HPDE6-E6E7 (cell line): ENCODE data around the gene TUT7.
"Not testable (repeated sequence)": the region's sequence is repeated elsewhere in the genome, so short reads cannot be mapped to it uniquely, and the experiment has no call there.

ENCODE experiments used
- DNase-seq: peaks from one replicate; pipeline ENCODE4 v3.0.0; 2011; ENCODE audit warnings: missing footprints; ENCODE audit errors: extremely low spot score

TUT7 gene, protein sequence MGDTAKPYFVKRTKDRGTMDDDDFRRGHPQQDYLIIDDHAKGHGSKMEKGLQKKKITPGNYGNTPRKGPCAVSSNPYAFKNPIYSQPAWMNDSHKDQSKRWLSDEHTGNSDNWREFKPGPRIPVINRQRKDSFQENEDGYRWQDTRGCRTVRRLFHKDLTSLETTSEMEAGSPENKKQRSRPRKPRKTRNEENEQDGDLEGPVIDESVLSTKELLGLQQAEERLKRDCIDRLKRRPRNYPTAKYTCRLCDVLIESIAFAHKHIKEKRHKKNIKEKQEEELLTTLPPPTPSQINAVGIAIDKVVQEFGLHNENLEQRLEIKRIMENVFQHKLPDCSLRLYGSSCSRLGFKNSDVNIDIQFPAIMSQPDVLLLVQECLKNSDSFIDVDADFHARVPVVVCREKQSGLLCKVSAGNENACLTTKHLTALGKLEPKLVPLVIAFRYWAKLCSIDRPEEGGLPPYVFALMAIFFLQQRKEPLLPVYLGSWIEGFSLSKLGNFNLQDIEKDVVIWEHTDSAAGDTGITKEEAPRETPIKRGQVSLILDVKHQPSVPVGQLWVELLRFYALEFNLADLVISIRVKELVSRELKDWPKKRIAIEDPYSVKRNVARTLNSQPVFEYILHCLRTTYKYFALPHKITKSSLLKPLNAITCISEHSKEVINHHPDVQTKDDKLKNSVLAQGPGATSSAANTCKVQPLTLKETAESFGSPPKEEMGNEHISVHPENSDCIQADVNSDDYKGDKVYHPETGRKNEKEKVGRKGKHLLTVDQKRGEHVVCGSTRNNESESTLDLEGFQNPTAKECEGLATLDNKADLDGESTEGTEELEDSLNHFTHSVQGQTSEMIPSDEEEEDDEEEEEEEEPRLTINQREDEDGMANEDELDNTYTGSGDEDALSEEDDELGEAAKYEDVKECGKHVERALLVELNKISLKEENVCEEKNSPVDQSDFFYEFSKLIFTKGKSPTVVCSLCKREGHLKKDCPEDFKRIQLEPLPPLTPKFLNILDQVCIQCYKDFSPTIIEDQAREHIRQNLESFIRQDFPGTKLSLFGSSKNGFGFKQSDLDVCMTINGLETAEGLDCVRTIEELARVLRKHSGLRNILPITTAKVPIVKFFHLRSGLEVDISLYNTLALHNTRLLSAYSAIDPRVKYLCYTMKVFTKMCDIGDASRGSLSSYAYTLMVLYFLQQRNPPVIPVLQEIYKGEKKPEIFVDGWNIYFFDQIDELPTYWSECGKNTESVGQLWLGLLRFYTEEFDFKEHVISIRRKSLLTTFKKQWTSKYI (N-terminal part only)

DNA sequence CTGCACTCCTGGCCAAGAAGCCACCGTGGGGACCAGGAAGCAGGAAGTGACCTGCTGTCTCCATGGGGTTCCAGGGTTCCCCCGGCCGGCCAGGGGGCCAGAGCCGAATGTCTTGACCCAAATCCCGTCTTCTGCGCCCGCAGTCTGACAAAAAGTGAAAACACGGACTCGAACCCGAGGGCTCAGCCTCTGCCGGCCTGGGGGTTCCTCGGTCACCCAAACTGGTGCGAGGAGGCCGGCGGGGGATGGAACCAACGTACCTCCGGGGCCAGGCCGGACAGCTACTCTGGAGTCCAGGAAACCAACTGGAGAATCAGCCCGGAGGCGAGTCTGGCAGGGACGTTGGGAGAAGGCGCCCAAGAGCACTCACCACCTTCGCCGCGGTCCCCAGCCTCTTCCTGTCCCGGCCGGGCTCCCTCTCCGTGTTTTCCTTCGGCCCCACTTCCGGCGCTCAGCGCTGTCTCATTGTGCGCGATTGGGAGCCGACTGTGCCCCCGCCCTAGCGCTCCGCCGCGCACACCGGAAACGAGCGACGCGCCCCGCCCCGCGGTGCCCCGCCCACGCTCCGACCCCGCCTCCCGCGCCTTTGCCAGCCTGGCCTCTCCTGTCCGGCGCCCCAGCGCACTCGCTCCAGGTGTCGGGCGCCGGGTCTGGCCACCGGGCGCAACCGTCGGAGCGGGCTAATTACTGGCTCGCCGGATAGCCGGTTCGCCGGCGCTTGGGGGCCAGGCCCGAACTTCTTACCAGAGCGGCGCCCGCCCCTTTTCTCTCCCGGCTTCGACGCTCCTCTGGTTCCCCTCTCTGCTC lies at the start of gene TUT7:
TSS of gene TUT7 (minus strand) at position 400 of the 807 bp plus-strand sequence. CDS start 1,211 bp downstream, outside the sequence.
- peak; percentile 90 for DNase-seq

GRCh38 chr9:86402591-86402990 lies 48.4 kb upstream of the TUT7 start:
- no peak for DNase-seq

GRCh38 chr9:86396412-86396811 lies 42.2 kb upstream of the TUT7 start:
- DNase-seq, result no peak

DNA sequence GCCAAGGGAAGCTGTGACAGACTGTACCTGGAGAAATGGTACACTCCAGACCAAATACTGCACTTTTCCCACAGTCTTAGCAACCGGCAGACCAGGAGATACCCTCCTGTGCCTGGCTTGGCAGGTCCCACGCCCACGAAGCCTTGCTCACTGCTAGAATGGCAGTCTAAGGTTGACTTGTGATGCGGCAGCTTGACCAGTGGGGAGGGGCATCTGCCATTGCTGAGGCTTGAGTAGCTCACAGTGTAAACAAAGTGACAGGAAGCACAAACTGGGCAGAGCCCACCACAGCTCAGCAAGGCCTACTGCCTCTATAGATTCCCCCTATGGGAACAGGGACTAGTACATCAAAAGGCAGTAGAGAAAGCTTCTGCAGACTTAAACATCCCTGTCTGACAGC lies 36.0 kb upstream of the TUT7 start:
- not testable (repeated sequence) for DNase-seq

- no peak for DNase-seq
These were observed 35.4 kb upstream of the TUT7 start for GRCh38 chr9:86389628-86390027.

DNA sequence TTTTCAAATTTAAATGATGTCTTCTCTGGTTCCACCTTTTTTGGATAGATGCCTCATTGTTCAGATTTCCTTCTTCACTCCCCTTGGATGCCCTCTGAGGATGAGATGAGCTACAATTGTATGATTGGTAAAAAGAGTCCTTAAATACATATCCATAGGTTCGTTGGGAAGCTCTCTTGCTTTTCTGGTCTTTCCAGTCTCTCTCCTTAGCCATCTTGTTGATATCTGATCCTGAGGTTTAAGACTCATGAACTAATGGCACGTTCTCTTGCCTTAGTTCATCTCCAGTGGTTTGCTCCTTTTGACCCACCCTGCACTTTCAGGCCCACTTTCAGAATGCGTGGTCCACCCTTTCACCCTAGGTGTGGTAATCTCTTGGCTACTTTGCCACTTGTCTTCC lies 33.2 kb upstream of the TUT7 start:
- DNase-seq, result no peak

DNA sequence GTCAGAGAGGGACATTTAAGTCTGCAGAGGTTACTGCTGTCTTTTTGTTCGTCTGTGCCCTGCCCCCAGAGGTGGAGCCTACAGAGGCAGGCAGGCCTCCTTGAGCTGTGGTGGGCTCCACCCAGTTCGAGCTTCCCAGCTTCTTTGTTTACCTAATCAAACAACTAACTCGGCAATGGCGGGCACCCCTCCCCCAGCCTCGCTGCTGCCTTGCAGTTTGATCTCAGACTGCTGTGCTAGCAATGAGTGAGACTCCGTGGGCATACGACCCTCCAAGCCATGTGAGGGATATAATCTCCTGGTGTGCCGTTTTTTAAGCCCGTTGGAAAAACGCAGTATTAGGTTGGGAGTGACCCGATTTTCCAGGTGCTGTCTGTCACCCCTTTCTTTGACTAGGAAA lies 28.8 kb upstream of the TUT7 start:
- not testable (repeated sequence) for DNase-seq

DNA sequence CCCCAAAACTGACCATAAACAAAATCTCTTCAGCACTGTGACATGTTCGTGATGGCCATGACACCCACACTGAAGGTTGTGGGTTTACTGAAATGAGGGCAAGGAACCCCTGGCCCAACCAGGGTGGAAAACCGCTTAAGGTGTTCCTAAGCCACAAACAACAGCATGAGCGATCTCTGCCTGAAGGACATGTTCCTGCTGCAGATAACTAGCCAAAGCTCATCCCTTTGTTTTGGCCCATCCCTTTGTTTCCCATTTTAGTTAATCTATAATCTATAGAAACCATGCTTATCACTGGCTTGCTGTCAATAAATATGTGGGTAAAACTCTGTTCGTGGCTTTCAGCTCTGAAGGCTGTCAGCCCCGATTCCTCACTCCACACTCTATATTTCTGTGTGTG lies 21.8 kb upstream of the TUT7 start:
- DNase-seq, result no peak

GRCh38 chr9:86369810-86370209 lies 15.6 kb upstream of the TUT7 start:
- no peak for DNase-seq

DNA sequence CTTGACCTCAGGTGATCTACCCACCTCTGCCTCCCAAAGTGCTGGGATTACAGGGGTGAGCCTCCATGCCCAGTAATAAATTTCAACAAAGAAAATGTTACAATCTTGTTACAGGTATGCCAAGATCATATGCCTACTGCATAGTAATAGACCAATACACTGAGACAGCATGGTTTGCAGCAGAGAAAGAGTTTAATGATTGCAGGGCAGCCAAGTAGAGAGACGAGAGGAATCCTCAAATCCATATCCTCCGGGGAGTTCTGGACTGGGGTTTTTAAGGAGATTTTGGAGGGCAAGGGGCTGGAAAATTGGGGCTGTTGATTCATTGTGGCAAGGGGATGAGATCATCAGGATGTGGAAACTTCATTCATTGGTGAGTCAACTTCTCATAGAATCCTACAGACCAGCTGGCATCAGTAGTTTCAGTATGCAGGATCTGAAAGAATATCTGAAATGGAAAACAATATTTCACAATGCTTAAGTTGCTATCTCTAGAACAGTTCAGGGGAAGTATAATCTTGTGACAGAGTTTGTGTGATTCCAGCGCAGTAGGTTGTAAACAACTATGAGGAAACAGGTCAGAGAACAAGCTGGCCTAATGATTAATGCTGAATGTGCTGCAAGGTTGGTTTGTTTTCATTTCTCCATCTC lies 14.8 kb upstream of the TUT7 start:
- peak; percentile 15 for DNase-seq

DNA sequence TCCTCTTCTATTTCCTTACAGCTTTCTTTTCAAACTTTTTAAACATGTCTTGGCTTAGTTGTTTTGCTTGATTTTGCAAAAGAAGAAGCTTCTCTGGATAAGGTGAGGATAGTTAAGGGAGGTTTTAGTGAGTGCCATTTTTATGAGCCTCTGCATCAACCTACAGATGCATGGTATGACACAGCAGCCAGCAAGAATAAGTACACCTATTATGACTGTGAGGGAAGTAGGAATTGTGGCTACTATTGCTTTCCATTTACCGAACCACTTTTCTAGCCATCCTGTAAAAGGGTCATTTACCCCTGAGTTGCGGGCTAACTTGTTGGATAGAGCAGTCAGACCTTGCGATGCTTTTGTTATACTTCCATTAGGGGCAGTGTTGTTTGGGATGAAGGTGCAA lies 7.0 kb upstream of the TUT7 start:
- DNase-seq, result no peak

DNA sequence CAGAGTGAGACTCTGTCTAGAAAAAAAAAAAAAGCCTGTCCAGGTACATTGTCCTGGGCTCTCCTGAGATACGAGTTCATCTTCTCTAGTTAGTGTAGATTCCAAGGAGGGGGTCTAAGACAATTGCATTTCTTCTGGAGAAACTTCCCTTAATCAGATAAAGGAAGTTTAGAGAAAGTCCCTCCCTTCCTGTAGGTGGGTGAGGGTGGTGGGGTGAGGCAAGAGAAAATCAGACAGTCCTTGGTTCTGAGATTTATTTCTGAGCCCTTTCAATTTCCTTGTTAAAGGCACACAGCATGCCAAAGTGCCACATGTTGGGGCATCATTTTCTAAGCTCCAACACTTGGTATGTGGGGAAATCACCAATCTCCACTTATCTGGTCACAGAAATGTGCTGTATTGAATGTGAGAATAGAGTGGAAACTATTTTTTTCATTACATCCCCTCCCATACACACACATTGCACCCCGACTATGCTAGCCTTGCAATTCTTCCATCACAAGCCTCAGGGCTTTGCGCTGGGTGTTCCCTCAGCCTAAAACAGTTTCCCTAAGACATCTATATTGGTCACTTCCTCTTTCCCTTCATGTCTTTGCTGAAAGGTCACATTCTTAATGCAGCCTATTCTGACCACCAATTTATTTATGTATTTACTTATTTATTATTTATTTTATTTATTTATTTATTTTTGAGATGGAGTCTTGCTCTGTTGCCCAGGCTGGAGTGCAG lies 5.1 kb upstream of the TUT7 start:
- DNase-seq, result no peak

DNA sequence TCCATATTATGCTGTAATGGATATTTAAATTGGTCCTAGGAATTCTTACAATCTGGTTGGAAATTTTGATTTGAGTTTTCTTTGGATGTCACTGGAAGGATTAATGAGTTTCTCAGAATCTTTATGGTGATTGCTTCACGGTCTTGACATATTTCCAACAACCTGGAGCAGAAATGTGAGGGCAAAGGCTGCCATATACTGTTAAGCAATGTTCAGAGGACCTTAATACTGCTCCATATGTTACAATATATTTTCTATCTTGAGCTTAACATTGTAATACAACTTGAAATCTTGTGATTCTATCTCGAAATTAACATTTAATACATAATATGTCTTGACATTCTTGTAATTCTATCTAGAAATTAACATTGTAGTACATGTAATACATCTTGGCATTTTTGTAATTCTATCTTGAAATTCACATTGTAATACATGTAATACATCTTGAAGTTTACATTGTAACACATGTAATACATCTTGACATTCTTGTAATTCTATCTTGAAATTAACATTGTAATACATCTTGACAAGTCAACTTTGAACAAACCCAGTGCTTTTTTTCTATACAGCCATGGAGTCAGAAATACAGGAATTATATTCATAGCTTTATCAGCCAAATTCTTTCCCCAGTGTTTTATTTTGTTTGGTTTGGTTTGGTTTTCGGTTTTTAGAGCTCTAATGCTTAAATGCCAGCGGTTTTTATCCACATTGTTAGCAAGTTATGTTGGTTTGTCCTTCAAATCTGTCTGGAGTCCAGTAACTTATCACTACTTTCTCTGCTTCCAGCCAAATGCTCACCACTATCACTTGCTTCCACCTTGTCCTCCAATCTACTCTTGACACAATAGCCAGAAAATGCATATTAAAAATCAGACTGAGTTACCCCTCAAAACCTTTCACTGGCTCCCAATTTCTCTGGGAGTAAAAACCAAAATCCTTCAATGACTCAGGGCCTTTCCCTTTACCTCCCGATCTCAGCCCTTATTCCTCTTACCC lies 3.0 kb upstream of the TUT7 start:
- no peak for DNase-seq

- DNase-seq, result peak; percentile 57
These were observed 1.6 kb upstream of the TUT7 start for GRCh38 chr9:86355814-86356213.

GRCh38 chr9:86354818-86355309 lies 654 bp upstream of the TUT7 start:
- DNase-seq, result peak; percentile 28

- peak; percentile 40 for DNase-seq
These were observed 577 bp downstream of the TUT7 start for GRCh38 chr9:86353655-86354010.

- no peak for DNase-seq
These were observed 1.7 kb downstream of the TUT7 start for GRCh38 chr9:86352440-86353077.

DNA sequence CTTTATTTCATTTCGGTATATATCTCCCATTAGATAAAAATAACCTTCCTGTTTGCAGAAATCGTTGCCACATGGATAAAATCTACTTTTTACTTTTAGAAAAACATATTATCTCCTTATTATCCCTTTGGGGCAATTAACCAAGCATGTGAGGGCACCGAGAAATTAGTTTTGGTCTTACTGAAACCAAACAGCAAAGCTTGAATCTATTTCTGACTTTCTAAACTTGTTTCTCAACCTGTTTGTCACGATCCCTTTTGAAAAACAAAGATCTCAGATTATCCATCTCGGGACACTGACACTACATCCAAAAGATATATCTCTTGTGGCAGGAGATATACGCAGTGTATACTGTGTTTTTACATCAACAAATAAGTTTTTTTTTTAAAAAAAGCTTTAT lies 2.3 kb downstream of the TUT7 start:
- DNase-seq, result no peak
